ENCODE results near the gene TRIM27. TPM values are rescaled to one million over a fixed set of nuclear protein-coding genes. Genes with fewer than 3 reads are reported as not detected.

The TRIM27 gene
- total RNA-seq, 6 experiments from 2014 or later = 31.5 to 54.8 (median 36.7) TPM

- Histone ChIP-seq H3K27ac (peak overlapping the region in 2 of 3 donors; percentile 41 to 51), H3K9me3 (no peaks in the 10 kb centered on the region), H3K4me3 (peak overlapping the region; percentile 56 to 90 (median 70)), H3K4me1 (peaks cover 0 to 7% (median 2%) of the 10 kb centered on the region in 4 donors), H3K27me3 (no peaks in the 10 kb centered on the region), H3K36me3 (no peaks in the 10 kb centered on the region)
- ATAC-seq = no peak
- TF ChIP-seq, protein P1, sequence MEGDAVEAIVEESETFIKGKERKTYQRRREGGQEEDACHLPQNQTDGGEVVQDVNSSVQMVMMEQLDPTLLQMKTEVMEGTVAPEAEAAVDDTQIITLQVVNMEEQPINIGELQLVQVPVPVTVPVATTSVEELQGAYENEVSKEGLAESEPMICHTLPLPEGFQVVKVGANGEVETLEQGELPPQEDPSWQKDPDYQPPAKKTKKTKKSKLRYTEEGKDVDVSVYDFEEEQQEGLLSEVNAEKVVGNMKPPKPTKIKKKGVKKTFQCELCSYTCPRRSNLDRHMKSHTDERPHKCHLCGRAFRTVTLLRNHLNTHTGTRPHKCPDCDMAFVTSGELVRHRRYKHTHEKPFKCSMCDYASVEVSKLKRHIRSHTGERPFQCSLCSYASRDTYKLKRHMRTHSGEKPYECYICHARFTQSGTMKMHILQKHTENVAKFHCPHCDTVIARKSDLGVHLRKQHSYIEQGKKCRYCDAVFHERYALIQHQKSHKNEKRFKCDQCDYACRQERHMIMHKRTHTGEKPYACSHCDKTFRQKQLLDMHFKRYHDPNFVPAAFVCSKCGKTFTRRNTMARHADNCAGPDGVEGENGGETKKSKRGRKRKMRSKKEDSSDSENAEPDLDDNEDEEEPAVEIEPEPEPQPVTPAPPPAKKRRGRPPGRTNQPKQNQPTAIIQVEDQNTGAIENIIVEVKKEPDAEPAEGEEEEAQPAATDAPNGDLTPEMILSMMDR (IDR thresholded peaks at IDR 0.05) = peak in 1 of 4 donors; percentile 29
- TF ChIP-seq POLR2A (IDR thresholded peaks at IDR 0.05) = no peak
- WGBS (ENCODE audit: insufficient coverage, low coverage, low lambda C conversion rate, missing lambda C conversion rate) = 32% methylated on average over 25 of the region's 25 CpGs
- intact Hi-C loops (cut with DNase I) = no loop called here
- DNase-seq = no peak
These were observed 59.4 kb downstream of the TRIM27 start for GRCh38 chr6:28864326-28864923.

GRCh38 chr6:28863604-28864325 lies 60.0 kb downstream of the TRIM27 start:
- DNase-seq (peak; percentile 75 to 76 (median 76)), ATAC-seq (peak; percentile 81 to 88 (median 86))
- no peaks in the 10 kb centered on the region for H3K9me3 ChIP-seq
- intact Hi-C loops (cut with DNase I) = no loop called here
- no peaks in the 10 kb centered on the region for H3K27me3 ChIP-seq
- under 1% methylated on average over 41 of the region's 47 CpGs for WGBS (ENCODE audit: insufficient coverage, low coverage, low lambda C conversion rate, missing lambda C conversion rate)
- H3K4me1 ChIP-seq = peaks cover 0 to 7% (median 2%) of the 10 kb centered on the region in 4 donors
- H3K36me3 ChIP-seq = no peaks in the 10 kb centered on the region
- peak overlapping the region; percentile 56 to 90 (median 70) for H3K4me3 ChIP-seq
- peak overlapping the region in 2 of 3 donors; percentile 41 to 51 for H3K27ac ChIP-seq
- TF ChIP-seq, protein P1 (IDR thresholded peaks at IDR 0.05) = peak in 1 of 4 donors; percentile 30
- no peak for TF ChIP-seq POLR2A (IDR thresholded peaks at IDR 0.05)

- intact Hi-C loops (cut with DNase I) = no loop called here
- peaks cover 0 to 7% (median 2%) of the 10 kb centered on the region in 4 donors for H3K4me1 ChIP-seq
- TF ChIP-seq, protein P1 (IDR thresholded peaks at IDR 0.05) = no peak
- no peak for TF ChIP-seq POLR2A (IDR thresholded peaks at IDR 0.05)
- 72% methylated on average over 10 of the region's 10 CpGs for WGBS (ENCODE audit: insufficient coverage, low coverage, low lambda C conversion rate, missing lambda C conversion rate)
- no peaks in the 10 kb centered on the region for H3K9me3 ChIP-seq
- H3K4me3 ChIP-seq = no peak overlapping the region
- H3K36me3 ChIP-seq = no peaks in the 10 kb centered on the region
- no peak overlapping the region for H3K27ac ChIP-seq
- DNase-seq (no peak), ATAC-seq (no peak)
- no peaks in the 10 kb centered on the region for H3K27me3 ChIP-seq
These were observed 61.7 kb downstream of the TRIM27 start for GRCh38 chr6:28862077-28862476.

DNA sequence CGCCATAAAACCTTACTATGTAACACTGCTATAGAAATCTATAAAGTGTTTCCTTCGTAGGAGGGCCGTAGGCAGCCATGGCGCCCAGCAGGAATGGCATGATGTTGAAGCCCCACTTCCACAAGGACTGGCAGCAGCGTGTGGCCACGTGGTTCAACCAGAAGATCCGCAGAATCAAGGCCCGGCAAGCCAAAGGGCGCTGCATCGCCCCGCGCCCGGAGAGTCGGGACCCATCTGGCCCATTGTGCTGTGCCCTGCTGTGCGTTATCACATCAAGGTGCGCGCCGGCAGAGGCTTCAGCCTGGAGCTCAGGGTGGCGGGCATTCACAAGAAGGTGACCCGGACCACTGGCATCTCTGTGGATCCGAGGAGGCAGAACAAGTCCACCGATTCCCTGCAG lies 62.4 kb downstream of the TRIM27 start:
- intact Hi-C loops (cut with DNase I) = no loop called here
- Histone ChIP-seq H3K4me1 (peaks cover 0 to 7% (median 2%) of the 10 kb centered on the region in 4 donors), H3K4me3 (no peak overlapping the region), H3K27ac (no peak overlapping the region), H3K27me3 (no peaks in the 10 kb centered on the region), H3K36me3 (no peaks in the 10 kb centered on the region), H3K9me3 (no peaks in the 10 kb centered on the region)
- ATAC-seq = no peak
- no peak for TF ChIP-seq POLR2A (IDR thresholded peaks at IDR 0.05)
- TF ChIP-seq, protein P1 (IDR thresholded peaks at IDR 0.05) = no peak
- 85% methylated on average over 8 of the region's 22 CpGs for WGBS (ENCODE audit: insufficient coverage, low coverage, low lambda C conversion rate, missing lambda C conversion rate)
- no peak for DNase-seq

All from right lobe of liver (tissue), 6 donors.